Stimulated activated CD8-positive, alpha-beta memory T cell treated with anti-CD3 and anti-CD28 coated beads, Interleukin-4, amount 100 ng/mL, for 48 hours (primary cell): ENCODE data around the gene ABCC9.
A peak's percentile ranks its signal among the peaks of the same experiment; 100 is the strongest.

Experiments used
- DNase-seq: peaks from one replicate; pipeline ENCODE4 v3.0.0-alpha.2; 2020

The ABCC9 gene

GRCh38 chr12:21940549-21941505 lies at the start of gene ABCC9:
Gene ABCC9, minus strand, starts transcription at chr12:21941426. Its CDS starts 4,752 bp downstream, at chr12:21936674.
- peak; percentile 25 for DNase-seq

DNA sequence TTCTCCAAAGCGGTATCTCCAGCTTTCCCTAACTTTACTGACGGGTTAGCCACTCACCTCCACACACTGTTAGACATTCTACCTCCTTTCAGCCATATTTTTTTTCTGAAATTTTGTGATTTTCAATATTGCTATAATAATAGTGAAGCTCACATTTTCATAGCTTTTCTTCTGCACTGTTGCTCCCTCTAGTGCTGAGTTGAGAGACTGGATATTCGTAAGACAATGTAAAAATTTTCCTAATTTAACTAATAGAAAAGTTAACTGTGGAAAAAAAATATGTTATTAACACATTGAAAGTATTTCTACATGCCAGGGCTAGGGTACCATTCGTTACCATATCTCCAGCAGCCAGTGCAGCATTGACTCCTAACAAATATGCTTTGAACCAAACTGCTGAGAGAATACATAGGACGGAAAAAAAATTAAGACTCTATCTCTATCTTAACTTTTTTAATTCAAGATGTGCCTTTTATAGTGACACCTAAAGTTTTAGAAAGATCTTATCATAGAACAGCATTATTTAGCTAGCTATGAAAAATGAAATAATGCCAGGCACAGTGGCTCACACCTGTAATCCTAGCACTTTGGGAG lies 48.7 kb upstream of the ABCC9 start:
- no peak for DNase-seq

DNA sequence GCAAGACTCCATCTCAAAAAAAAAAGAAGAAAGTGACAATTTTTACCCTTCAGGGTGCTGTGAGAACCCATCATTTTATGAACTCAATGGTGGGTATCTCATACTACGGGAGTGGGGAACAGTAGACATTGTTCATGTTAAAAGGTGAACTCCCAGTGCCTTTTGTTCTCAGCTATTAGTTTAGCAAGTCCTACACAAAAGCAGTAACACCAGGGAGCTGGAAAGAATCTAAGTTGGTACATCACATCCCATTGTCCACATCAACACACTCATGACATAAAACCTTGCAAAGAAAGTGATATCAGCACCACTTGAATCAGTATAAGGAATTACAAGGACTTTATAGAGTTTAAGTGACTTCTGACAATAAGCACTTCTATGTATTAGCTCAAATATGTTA lies 47.4 kb upstream of the ABCC9 start:
- no peak for DNase-seq

- DNase-seq: no peak
These were observed 46.5 kb upstream of the ABCC9 start for GRCh38 chr12:21987755-21988154.

GRCh38 chr12:21985155-21985554 lies 43.9 kb upstream of the ABCC9 start:
- no peak for DNase-seq

DNA sequence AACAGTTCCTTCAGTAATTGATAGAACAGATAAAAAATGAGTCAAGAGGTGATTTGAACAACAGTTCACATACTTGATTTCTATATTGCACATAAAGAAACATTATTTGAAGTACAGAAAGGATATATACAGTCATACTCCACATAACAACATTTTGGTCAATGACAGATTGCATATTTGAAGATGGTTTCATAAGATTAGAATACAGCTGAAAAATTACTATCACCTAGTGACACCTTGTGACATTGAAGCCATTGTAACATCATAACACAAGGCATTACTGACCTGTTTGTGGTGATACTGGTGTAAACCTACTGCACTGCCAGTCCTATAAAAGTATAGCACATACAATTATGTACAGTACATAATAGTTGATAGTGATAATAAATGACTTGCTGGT lies 43.1 kb upstream of the ABCC9 start:
- no peak for DNase-seq

GRCh38 chr12:21983095-21983494 lies 41.9 kb upstream of the ABCC9 start:
- DNase-seq: no peak

DNA sequence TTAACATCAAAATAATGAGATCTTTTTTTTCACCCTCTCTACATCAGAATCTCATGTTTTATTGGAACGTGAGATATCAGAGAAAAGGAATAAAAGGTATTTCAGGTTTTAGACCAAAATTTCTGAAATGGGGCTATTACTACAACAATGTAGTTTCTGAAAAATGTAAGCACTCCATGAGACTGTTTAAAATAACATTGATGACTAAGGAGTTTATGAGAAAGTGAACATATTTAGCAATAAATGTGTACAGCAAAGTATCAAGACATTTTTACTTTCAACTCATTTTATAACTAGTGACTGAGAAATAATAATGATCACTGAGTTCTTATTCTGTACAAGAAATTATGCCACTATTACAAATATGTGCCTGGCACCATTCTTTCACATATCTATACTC lies 39.3 kb upstream of the ABCC9 start:
- DNase-seq: no peak

GRCh38 chr12:21975293-21975692 lies 34.1 kb upstream of the ABCC9 start:
- no peak for DNase-seq

DNA sequence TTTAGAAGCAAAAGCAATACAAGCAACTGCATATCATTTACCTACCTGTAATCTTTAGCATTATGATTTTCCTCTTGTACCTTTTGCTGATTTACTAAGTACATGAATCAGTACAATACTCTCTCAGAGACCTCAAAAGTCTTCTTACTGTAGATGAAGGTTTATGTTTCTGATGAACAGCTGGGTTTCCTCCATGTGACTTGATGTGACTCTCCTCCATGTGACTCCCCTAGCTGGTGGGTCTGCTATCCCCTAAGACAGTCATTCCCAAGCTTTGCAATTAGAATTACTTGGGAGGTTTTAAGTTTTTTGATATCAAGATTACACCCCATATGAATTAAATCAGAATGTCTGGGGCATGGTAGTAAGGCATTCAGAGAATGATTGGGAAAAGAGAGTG lies 32.0 kb upstream of the ABCC9 start:
- DNase-seq: no peak

DNA sequence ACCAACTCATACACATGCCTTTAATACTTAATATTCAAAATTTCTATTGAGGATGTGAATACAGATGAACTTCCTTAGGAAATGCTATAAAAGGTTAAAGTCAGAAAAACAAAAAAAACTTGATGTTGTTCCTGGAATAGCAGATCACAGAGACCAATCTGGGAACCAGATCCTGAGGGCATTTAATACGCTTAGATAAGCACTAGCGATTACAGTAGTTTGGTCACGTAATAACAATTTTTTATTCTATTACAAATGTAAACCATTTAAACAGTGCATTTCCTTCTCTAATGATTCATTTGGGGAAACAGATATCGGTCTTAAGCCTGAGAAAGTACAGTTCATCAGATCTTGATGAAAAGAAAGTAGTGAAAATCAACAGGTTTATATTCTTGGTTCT lies 30.8 kb upstream of the ABCC9 start:
- no peak for DNase-seq

DNA sequence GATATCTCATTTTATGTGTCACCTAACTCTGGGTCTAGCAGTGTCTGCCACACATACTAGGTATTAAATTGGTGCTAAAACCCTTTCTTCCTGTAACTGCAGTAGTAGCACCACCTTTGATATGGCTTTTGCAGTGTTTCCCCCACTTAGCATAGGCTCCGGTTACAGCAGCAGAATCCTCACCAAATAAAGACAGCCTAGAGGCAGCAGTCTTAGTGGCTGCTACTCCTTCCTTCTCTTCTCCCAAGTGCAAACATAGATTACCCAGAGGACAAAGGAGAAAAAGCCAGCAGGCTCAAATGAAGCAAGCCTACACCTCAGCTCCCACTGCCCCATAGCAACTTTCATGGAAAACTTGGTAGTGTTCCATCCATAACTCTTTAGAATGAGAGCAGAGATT lies 30.1 kb upstream of the ABCC9 start:
- no peak for DNase-seq

DNA sequence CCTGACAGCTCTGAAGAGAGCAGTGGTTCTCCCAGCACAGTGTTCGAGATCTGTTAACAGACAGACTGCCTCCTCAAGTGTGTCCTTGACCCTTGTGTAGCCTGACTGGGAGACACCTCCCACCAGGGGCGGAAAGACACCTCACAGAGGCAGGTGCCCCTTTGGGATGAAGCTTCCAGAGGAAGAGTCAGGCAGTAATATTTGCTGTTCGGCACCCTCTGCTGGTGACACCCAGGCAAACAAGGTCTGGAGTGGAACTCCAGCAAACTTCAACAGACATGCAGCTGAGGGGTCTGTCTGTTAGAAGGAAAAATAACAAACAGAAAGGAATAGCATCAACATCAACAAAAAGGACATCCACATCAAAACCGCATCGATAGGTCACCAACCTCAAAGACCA lies 21.6 kb upstream of the ABCC9 start:
- DNase-seq: no peak

DNA sequence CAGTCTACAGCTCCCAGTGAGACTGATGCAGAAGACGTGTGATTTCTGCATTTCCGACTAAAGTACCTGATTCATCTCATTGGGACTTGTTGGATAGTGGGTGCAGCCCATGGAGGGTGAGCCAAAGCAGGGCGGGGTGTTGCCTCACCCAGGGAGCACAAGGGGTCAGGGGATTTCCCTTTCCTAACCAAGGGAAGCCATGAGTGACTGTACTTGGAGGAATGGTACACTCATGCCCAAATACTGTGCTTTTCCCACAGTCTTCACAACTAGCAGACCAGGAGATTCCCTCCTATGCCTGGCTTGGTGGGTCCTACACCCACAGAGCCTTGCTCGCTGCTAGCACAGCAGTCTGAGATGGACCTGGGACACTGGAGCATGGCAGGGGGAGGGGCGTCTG lies 21.0 kb upstream of the ABCC9 start:
- no peak for DNase-seq

DNA sequence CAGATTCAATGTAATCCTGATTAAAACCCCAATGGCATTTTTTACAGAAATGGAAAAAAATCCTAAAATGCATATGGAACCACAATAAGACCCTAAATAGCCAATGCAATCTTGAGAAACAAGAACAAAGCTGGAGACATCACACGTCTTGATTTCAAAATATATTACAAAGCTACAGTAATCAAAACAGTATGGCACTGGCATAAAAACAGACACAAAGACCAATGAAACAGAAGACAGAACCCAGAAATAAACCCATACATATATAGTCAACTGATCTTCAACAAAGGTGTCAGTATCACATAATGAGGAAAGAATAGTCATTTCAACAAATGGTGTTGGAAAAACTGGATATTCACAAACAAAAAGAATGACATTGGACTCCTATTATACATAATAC lies 9.4 kb upstream of the ABCC9 start:
- no peak for DNase-seq

DNA sequence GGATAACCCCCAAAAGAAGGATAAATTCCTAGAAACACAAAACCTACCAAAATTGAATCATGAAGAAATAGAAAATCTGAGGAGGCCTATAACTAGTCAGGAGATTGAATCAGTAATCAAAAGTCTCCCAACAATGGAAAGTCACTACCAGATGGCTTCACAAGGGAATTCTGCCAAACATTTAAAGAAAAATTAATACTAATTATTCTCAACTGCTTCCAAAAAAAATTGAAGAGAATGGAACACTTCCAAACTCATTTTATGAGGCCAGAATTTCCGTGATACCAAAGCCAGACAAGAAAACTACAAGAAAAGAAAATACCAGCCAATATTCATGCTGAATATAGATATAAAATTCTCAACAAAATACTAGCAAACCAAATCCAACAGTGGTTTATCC lies 7.8 kb upstream of the ABCC9 start:
- no peak for DNase-seq

DNA sequence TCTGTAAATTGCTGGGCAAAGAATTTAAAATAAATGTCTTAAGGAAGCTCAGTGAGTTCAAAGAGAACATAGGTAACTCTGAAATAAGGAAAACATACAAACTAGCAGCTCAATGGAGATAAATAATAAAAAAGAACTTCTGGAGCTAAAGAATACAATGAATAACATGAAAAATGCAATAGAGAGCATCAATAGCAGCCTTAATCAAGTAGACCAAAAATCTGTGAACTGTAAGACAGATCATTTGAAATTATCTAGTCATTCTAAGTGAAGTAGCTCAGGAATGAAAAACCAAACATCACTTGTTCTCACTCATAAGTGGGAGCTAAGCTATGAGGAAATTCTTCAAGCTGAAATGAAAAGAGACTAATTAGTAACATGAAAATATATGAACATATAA lies 5.8 kb upstream of the ABCC9 start:
- DNase-seq: no peak

- DNase-seq: no peak
These were observed 3.8 kb upstream of the ABCC9 start for GRCh38 chr12:21945002-21945401.

DNA sequence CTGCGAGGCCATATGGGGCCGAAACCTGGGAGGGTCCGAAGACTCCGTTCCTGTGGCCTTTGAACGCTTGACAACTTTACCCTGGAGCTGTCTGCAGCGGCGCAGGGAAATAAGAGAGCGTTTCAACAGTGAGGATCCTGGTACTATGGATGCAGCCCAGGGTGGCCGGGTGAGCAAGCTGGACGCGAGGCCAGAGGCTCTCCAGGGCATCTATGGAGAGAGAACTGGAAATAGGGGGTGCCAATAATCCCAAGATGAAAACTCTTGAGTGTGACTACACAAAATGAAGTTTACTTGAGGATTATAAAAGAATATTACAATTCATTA lies 1.1 kb upstream of the ABCC9 start:
- no peak for DNase-seq

DNA sequence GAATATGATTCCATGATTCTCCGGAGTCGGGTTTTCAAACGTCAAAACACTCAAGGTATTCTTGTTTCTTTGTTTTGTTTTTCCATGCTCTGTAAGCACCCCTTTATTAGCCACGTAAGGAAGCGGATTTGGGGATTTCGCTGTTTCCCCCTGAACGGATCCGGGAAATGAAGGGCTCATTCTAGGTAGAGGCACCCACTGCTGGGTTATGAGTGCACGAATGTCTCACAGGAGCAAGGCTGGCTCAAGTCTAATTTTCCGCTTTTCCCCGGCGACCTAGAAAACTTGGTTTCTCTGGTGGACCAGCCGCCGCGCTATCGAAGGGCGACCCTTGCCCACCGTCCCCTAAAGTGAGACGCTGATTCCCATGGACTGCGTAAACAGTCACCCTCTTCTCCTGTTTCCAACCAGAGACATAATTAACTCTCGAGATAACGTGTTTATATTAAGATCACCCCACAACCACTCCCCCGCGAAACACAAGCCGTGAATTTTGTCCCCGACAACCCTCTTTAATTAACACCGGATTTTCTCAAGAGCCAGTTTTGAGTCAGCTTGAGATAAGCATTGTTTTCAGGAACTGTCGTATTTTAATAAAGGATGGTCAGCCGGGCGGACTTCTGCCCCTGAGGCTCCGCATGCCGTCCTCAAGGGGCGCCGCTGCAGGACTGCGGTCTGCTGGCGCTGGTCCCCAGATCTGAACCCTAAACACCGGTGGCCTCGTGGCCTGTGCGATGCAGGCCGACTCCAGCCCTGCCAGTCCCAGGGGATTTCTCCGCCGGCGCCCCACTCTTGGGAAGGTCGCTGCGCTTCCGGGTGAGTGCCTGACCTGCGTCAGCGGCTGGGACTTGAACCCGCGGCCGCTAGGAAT lies 515 bp upstream of the ABCC9 start:
- no peak for DNase-seq

DNA sequence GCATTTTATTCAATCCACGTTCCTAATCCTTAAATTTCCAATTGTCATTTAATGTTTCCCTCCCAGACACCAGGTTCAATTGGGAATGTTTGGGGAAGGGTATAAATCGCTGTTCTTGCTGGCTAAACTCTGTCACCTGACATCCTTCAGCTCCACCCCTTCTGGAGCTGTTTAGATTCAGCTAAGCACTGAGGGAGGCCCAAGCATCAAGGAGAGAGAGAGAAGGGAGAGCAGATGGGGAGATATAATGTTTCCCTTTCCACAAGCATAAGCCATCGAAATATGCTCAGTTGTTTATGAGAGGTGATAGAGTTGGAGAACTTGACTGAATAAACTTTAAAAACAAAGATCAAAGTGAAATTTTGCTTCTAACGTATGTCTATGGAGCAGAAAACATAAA lies 1.8 kb downstream of the ABCC9 start:
- no peak for DNase-seq

DNA sequence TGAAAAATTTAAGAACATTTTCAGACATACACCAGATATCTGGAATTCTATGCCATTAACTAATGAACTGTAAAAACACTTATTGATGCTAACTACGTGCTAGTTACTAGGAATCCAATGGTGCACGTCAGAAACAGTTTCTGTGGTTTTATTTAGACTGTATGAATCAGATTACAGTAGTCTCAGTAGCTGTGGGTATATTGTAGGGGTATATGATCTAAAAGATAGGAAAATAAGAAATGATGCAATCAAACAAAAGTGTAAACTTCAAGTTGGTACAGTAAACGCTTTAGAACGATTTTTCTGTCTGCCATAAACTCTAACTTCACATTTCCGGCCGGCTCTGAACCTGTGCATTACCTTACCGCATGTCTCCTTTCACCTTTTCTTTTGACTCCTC lies 2.3 kb downstream of the ABCC9 start:
- DNase-seq: no peak

- DNase-seq: no peak
These were observed 7.1 kb downstream of the ABCC9 start for GRCh38 chr12:21934173-21934572.

DNA sequence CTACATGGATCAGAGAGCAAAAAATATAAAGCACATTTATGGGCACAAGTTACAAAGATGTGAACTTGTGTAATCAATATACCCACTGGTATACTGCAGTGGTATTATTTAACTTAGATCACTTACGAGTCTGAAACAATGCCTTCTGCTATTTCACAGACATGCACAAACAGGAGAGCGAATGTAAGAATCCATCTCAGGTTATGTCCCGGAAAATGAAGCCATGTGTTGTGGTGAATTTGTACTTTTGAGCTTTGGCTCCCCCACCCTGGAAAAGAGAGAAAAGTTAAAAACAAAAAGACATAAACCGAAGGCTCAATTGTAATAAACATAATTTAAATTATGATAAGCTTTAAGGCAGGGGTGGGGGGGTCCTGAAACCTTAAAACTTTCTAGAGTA lies 7.6 kb downstream of the ABCC9 start:
- no peak for DNase-seq
